ENCODE measurements around the gene KRTAP17-1.
"Not testable (repeated sequence)": the region's sequence is repeated elsewhere in the genome, so short reads cannot be mapped to it uniquely, and the experiment has no call there.

KRTAP17-1 gene, protein sequence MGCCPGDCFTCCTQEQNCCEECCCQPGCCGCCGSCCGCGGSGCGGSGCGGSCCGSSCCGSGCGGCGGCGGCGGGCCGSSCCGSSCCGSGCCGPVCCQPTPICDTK

DNA sequence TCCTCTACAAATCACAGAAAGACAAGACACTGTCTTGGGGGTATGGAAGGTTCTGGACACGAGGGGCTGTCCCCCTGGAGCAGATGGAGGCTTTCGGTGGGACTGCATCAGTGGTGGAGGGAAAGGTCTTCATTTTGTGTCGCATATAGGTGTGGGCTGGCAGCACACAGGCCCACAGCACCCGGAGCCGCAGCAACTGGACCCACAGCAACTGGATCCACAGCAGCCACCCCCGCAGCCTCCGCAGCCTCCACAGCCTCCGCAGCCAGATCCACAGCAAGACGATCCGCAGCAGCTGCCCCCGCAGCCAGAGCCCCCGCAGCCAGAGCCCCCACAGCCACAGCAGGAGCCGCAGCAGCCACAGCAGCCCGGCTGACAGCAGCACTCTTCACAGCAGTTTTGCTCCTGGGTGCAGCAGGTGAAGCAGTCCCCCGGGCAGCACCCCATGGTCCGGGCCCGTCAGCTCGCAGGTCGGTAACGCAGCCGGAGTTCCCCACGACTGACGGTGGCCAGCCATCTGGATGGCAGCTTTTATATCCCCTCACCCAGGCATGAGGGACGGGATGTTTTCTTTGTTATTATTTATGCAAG lies at the start of gene KRTAP17-1:
Gene KRTAP17-1, minus strand, starts transcription at position 507 of the 591 bp plus-strand sequence. Its CDS starts 60 bp downstream, at position 447.
- in situ Hi-C loops (cut with MboI; ENCODE audit: low pct_unique_long_range_greater_than_20kb, low sequenced_read_pairs): loop anchor here (25.0 kb wide), 1 partner anchor 403 kb away; no protein-coding TSS in a partner anchor
- no peak for DNase-seq

DNA sequence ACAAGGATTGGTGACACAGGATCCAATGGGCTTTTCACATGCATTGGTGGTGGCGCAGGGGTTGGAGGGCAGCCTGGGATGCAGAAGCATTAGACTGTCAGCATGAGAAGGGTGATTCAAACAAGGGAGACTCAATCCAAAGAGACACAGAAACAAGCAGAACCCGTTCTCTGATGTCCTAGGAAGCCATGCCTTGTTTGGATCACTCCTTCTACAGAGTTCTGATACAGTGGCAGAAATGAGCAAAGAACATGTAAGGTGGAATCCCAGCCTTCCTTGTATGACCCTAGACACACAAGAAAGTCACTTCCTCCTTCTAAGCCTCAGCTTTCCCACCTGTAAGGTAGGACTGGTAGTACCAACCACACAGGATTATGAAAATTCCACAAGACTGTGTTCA lies 48.4 kb upstream of the KRTAP17-1 start:
- DNase-seq: no peak
- in situ Hi-C loops (cut with MboI; ENCODE audit: low pct_unique_long_range_greater_than_20kb, low sequenced_read_pairs): no loop called here

DNA sequence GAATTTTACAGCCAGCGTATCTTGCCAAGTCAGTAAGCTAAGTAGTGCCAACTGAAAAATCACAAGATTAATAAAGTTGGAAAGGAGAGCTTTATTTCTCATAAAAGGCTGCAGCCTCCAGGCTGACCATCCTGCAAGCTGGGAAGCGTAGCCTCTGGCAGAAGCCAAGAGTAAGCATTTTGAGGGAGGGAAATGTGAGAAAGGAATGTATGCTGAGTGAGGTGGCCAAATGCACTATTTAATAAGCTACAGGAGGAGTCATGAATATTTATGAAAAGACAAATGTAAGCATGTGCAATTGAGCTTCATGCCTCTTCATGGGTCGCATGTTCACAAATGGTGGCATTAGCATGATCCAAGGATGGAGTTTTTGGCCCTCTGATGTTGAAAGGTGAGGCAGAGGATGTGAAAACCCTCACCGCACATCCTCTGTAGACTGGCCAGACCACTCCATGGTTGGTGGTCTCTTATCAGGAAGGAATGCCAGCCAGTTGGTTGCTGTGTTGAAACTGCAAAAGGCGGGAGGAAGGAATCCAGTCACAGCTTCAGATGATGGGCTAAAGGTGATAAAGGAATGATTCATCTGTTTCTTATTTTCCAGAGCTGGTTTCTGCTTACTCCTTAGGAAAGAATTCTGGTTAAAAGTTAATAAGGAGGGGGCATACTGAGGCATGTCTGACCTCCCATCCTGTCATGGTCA lies 44.9 kb upstream of the KRTAP17-1 start:
- in situ Hi-C loops (cut with MboI; ENCODE audit: low pct_unique_long_range_greater_than_20kb, low sequenced_read_pairs): no loop called here

DNA sequence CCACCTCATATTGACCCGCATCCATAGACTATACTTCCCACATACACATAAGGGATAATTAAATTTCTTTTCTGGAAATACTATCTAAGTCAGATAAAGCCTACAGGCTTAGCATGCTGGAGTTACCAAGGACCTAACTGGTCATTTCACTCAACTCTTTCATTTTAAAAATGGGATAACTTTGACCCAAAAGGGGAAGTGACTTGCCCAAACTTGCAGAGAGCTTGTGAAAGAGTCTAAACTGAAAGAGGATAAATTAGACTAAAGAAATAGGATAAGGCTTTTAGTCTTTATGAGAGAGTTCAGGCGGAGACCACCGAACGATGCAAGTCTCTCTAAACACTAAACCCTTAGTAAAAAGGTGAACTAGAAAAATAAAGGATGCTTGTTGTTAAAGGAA lies 39.0 kb upstream of the KRTAP17-1 start:
- peak; percentile 28 for DNase-seq
- in situ Hi-C loops (cut with MboI; ENCODE audit: low pct_unique_long_range_greater_than_20kb, low sequenced_read_pairs): no loop called here

More for the DNA sequence above, 44.9 kb upstream of the KRTAP17-1 start:
- DNase-seq: no peak

DNA sequence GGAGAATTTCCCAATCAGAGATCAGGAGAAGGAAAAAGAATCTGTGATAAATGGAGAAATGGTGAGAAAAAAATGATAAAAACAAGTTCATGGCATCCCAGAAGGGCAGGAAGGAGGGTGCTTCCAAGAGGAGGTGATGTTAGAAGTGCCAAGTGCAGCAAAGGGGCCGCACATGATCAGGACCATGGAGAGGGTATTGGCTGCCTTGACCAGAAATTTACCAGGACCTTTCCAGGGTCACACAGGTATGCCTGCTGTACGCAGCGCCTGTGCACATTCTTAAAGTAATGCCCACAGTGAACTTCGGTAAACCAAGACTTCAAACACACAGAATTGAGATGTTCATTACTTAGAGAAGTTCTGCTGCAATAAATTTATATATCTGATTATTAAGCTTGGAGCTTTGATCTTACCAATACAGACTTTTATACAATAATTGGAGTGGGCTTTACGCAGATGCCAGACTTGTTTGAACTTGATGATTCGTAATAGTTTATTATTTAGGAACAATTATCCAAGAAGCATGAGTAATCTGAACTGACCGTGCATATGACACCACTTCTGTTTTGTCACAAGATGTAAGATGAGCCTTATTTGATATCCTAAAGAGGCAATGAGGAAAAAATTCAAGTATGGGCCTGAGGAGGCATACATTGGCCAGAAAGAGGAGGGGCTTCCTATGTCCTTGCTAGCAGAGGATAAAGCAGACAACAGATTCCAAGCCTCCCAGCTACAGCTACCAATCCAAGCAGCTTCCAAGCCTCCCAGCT lies 37.3 kb upstream of the KRTAP17-1 start:
- DNase-seq: no peak
- in situ Hi-C loops (cut with MboI; ENCODE audit: low pct_unique_long_range_greater_than_20kb, low sequenced_read_pairs): no loop called here

DNA sequence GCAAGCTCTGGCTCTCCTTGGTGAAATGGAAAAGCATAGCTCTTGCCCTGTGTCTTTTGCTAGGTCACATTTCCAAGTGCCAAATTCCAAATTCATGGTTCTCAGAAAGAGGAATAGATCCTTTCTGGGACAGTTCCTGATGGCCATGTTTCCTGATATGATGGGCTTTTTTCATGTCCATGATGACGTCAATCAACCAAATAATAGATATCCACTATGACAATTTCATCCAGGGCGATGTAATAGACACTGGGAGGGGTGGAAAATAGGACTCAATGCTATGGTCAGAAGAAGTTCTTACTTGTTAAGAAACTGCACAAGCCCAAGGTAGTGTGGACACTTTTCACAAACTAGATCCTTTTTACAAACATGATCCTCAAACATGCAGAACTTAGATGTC lies 35.7 kb upstream of the KRTAP17-1 start:
- in situ Hi-C loops (cut with MboI; ENCODE audit: low pct_unique_long_range_greater_than_20kb, low sequenced_read_pairs): no loop called here
- no peak for DNase-seq

DNA sequence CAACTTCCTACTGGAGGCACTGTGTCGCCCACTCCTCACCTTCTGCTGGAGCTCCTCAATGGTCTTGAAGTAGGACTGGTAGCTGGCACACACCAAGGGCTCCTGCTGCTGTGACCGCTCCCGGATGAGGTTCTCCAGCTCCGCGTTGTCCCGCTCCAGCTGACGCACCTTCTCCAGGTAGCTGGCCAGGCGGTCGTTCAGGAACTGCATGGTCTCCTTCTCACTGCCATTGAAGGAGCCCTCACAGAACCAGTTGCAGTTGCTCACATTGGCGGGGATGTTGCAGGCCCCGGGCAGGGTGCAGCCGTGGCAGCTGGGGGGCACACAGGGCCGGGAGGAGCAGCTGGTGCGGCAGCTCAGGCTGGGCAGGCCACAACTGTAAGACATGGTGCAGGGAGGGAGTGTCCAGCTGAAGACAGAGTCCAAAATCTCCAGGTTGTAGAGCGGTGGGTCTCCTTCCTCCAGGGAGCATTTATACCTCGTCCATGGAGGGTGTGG lies 34.9 kb upstream of the KRTAP17-1 start, which contains the start of gene KRT33A:
Gene KRT33A, minus strand, starts transcription at position 448 of the 498 bp plus-strand sequence. Its CDS starts 61 bp downstream, at position 387.
- in situ Hi-C loops (cut with MboI; ENCODE audit: low pct_unique_long_range_greater_than_20kb, low sequenced_read_pairs); DNase-seq: not testable (repeated sequence)

DNA sequence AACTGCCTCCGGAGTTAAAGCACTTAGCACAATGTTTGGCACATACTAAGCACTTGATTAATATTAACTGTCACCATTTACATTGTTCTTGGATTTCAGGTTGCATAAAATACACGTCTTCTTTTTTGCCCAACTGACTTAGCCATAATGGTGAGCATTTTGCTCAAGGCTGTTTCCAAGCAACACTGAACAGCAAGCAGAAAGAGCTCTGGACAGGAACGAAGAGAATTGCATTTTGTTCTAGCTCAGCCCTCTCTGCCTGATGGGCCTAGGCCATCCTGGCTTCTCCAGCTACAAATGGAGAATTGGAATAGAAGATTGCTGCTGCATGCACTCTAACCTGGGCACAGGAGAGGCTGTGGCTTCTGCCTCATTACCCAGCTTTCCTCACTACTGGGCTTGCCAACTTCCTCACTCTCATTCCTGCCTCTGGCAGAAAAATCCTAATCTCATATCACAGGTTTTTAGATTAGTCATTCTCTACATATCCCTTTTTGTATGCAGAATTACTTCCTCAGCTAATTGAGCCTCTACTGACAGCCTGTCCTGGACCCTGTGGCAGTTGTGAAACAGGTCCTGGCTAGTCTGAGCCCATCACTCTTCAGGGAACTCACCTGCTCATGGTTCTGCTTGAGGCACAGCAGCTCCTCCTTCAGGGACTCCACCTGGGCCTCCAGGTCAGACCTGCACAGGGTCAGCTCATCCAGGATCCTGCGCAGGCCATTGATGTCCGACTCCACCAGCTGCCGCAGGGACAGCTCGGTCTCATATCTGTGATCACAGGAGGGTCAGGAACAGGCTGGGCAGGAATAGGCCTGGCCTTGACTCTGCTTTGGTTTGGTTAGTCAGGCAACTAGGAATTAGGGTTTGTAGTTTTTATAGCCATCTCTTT lies 32.6 kb upstream of the KRTAP17-1 start:
- in situ Hi-C loops (cut with MboI; ENCODE audit: low pct_unique_long_range_greater_than_20kb, low sequenced_read_pairs): no loop called here
- no peak for DNase-seq

DNA sequence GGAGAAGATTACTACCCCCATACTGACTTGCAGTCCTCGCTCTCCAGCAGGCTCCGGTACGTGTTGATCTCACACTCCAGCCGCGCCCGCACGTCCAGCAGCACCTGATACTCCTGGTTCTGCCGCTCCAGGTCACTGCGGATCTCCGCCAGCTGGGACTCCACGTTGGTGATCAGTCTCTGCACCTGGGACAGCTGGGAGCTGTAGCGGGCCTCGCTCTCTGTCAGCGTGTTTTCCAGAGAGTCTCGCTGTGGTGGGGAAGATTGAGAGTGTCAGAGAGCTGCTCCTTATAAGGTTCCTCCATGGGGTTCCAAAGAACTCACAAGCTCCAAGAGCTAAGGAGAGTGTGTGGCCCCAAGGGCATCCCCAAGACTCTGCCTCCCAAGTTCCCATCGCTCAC lies 30.9 kb upstream of the KRTAP17-1 start:
- DNase-seq; in situ Hi-C loops (cut with MboI; ENCODE audit: low pct_unique_long_range_greater_than_20kb, low sequenced_read_pairs): not testable (repeated sequence)

DNA sequence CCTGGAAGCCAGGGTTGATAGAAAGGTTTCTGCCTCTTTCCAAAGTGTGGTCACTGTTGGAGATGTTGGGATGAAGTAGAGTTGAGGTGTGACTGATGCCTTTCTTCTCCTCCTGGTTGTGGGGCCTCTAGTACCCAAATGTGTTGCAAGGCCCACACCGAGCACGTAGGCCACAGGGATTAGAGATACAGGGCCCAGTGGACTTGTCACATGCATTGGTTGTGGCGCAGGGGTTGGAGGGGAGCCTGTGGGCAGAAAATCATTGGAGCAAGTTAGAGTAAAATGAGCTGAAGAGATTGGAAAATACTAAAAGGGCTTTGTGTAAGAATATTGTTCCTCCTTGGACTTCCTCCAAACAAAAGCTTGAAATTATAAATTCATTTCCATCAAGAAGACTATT lies 30.5 kb upstream of the KRTAP17-1 start:
- in situ Hi-C loops (cut with MboI; ENCODE audit: low pct_unique_long_range_greater_than_20kb, low sequenced_read_pairs): no loop called here
- DNase-seq: no peak

DNA sequence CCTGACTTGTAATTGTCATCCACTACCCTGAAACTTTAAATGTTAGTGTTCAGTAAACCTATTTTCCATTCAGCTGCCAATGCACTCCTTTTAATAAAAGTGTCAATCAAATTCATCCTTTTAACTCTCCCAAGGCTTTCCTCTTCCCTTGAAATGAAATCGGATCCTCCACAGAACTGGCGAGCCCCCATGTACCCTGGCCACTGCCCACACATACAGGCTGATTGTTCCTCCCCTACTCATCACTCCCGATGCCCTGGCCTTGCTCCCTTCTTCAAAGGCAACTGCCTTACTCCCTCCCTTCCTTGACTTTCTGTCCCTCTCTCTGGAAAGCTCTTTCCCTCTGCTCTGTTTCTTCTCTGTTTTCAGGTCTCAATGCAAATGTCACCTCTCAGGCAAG lies 27.5 kb upstream of the KRTAP17-1 start:
- in situ Hi-C loops (cut with MboI; ENCODE audit: low pct_unique_long_range_greater_than_20kb, low sequenced_read_pairs): no loop called here

DNA sequence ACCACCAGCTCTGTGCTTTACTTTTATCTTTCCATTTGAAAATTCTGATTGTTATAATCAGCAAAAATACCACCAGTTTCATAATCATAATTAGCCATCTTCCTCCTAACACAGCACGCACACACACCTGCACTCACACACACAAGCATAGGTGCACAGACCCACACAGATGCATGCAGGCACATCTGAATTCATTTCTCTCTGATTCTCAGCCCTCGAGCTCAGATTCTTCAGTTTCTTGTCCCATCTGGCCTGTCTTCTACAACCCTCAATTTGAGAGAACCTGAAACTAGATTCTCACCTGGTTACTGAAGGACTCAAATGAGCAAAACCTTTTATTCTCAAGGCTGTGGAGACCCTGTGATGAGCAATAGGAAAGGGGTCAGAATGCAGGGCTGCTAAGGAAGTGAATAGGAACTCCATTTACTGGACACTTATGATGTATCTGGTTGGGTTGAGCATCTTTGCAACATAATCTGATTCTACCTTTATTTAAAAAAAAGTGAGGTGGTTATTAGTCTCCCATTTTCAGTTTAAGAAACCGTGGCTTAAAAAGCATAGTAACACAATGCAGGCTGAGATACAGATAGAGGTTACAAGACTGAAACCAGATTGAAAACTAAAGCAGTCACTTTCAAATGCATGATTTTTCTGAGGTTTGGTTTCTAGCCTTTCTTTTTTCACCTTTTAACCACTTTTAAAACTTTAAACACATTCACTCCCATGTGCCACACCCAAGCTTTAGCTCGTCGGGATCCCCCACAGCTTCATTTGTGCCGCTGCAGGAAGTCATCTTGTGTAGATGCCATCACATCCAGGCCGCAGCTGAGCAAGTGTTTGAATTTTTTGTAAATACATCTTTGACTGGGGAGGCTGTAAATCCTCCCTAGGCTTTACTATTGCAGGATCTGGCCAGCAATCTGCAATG lies 25.7 kb upstream of the KRTAP17-1 start:
- no peak for DNase-seq
- in situ Hi-C loops (cut with MboI; ENCODE audit: low pct_unique_long_range_greater_than_20kb, low sequenced_read_pairs): no loop called here

More for the DNA sequence above, 27.5 kb upstream of the KRTAP17-1 start:
- DNase-seq: no peak

DNA sequence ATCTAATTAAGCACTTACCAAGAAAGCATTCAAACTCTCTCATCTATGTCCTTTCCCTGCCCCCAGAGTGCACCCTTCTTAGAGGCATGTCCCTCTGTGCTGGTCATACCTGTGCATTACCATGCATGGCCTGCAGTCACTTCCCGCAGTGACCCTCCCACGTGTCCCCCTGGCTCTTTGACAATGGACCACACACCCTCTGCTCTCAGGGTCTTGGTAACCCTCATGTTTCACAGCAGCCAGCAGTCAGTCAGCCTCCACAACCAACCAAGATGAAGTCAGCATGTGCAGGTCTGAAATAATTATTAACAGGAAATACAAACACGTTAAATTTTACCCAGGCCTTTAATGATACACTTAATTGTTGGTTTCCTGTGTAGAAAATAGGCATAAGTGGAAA lies 25.0 kb upstream of the KRTAP17-1 start:
- in situ Hi-C loops (cut with MboI; ENCODE audit: low pct_unique_long_range_greater_than_20kb, low sequenced_read_pairs): no loop called here

DNA sequence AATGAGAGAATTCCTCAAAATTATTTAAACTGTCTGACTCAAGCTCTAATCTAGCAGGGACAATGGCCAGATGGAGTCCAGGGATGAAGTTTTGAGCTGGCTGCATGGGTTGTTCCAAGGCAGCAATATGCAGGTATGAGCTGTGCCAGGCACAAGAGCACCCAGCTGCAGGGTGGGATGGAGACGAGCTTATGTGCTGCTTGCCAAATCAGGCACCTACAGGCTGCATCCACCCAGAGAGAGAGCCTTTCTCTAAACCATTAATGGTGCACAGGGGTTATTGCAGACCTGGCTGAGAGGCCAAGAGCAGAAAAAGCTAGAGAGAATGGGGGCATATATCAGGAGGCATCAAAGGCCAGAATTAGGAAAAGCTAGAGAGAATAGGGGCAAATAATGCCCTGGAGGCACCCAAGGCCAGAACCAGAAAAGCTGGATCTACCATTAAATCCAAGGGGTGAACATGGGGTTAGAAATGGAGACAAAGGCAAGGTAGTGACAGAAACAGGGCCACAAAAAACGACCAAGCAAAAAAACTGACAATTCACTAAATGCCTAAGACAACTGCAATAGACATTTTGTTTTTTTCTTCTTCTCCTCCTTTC lies 24.2 kb upstream of the KRTAP17-1 start:
- DNase-seq: no peak
- in situ Hi-C loops (cut with MboI; ENCODE audit: low pct_unique_long_range_greater_than_20kb, low sequenced_read_pairs): no loop called here

More for the DNA sequence above, 25.0 kb upstream of the KRTAP17-1 start:
- no peak for DNase-seq

DNA sequence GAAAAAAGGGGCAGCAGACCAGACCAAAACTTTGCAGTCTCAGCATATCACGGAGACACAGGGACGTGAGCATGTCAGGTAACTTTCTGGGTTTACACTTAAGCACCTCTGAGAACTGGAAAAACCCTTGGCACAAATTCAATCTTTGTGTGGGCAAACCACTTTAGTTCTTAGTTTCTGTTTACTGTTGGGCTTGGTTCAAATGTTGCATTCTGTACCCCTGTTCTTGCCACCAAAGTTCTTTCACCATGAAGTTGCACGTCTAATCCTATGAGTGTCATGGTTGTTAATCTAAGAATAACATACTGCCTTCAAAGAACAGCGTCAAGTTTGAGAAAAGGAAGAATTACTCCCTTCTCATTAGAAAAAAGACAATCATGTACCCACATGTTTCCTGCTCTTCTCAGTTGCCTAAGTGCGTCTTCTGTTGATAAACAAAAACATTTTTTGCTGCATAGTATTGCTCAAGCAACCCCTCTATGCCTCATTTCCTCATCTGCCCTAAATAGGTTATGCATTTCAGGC lies 23.5 kb upstream of the KRTAP17-1 start:
- no peak for DNase-seq
- in situ Hi-C loops (cut with MboI; ENCODE audit: low pct_unique_long_range_greater_than_20kb, low sequenced_read_pairs): no loop called here

DNA sequence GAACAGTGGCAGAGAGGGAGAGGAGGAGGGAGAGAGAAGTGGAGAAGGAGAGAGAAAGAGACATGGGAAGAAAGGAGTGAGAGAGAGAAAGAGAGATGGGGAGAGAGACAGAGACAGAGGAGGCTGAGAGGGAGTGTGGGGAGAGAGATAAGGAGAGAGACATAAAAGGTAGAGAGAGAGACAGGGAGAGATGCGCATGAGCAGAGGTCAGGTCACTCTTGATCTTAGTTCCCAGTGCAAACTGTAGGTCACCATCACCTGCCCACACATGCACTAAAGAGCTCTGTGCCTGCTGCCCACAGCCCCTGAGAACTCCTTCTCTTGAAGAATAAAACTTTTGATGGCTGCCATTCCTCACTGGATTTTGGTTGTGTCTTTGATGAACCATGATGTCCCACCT lies 20.2 kb upstream of the KRTAP17-1 start:
- in situ Hi-C loops (cut with MboI; ENCODE audit: low pct_unique_long_range_greater_than_20kb, low sequenced_read_pairs): no loop called here
- DNase-seq: no peak

All from KBM-7 (cell line).